WTC11 (cell line): ENCODE data around the gene DAP3. TPM values are rescaled to one million over a fixed set of nuclear protein-coding genes. Genes with fewer than 3 reads are reported as not detected.

Experiments
- ATAC-seq: fragments of 200-7000 bp; cut with Tn5 transposase; 2 replicates; pipeline ENCODE4 v1.10.0; 2021; ENCODE audit warnings: mild to moderate bottlenecking, moderate library complexity
- CTCF ChIA-PET: fragments of 300-600 bp; sonication (Branson Sonifier 250); formaldehyde crosslinking; loops from one replicate; lab custom pipeline; 2021; ENCODE audit warnings: antibody characterized with exemption; lab: Charles Lee
- POLR2A ChIA-PET: fragments of 350-600 bp; sonication (Branson Sonifier 250); formaldehyde crosslinking; loops from one replicate; lab custom pipeline; 2021; ENCODE audit warnings: antibody characterized with exemption; lab: Charles Lee
- DNase-seq: peaks from one replicate; pipeline ENCODE4 v3.0.0; 2021; ENCODE audit warnings: low spot score
- H3K27ac Mint-ChIP-seq: 2 replicates; pipeline ENCODE4 v1.8.0; 2021; ENCODE audit warnings: mixed read lengths
- H3K27me3 Mint-ChIP-seq: 2 replicates; pipeline ENCODE4 v1.8.0; 2021; ENCODE audit warnings: low read depth, mild to moderate bottlenecking, moderate library complexity, mixed read lengths
- H3K36me3 Mint-ChIP-seq: 2 replicates; pipeline ENCODE4 v1.8.0; 2021; ENCODE audit warnings: mixed read lengths
- H3K4me1 Mint-ChIP-seq: 2 replicates; pipeline ENCODE4 v1.8.0; 2022; ENCODE audit warnings: mixed read lengths
- H3K4me3 Mint-ChIP-seq: 2 replicates; pipeline ENCODE4 v1.8.0; 2021; ENCODE audit warnings: mild to moderate bottlenecking, moderate library complexity, mixed read lengths
- H3K9me3 Mint-ChIP-seq: 2 replicates; pipeline ENCODE4 v1.8.0; 2021; ENCODE audit warnings: mixed read lengths
- AFF4 ChIP-seq: sonication (generic); formaldehyde crosslinking; IDR thresholded peaks from 2 replicates; pipeline ENCODE4 v1.8.1; 2023; ENCODE audit warnings: mild to moderate bottlenecking, missing genetic modification reagents, borderline replicate concordance
- AR ChIP-seq: fragments of 250-450 bp; sonication (Bioruptor Pico); IDR thresholded peaks from 2 replicates; pipeline ENCODE4 v1.9.0; 2021; ENCODE audit warnings: mild to moderate bottlenecking
- E2F1 ChIP-seq: sonication (generic); formaldehyde crosslinking; IDR thresholded peaks from 2 replicates; pipeline ENCODE4 v1.8.0; 2022; ENCODE audit warnings: mild to moderate bottlenecking, missing genetic modification reagents
- GTF2I ChIP-seq: fragments of 250-450 bp; sonication (Bioruptor Pico); conservative IDR thresholded peaks from 2 replicates; pipeline ENCODE4 v1.4.0; 2021; ENCODE audit warnings: mild to moderate bottlenecking
- MLX ChIP-seq: sonication (generic); formaldehyde crosslinking; IDR thresholded peaks from 2 replicates; pipeline ENCODE4 v1.8.1; 2023; ENCODE audit warnings: mild to moderate bottlenecking, missing genetic modification reagents, moderate library complexity
- PREB ChIP-seq: sonication (generic); formaldehyde crosslinking; IDR thresholded peaks from 2 replicates; pipeline ENCODE4 v1.8.1; 2022; ENCODE audit warnings: mild to moderate bottlenecking, missing genetic modification reagents, moderate library complexity, borderline replicate concordance
- SMAD4 ChIP-seq: sonication (generic); formaldehyde crosslinking; IDR thresholded peaks from 2 replicates; pipeline ENCODE4 v1.8.0; 2022; ENCODE audit warnings: mild to moderate bottlenecking, missing genetic modification reagents
- ZNF219 ChIP-seq: sonication (generic); formaldehyde crosslinking; IDR thresholded peaks from 2 replicates; pipeline ENCODE4 v1.8.0; 2023; ENCODE audit warnings: missing genetic modification reagents, mild to moderate bottlenecking, borderline replicate concordance
- ZNF317 ChIP-seq: sonication (generic); formaldehyde crosslinking; IDR thresholded peaks from 2 replicates; pipeline ENCODE4 v1.8.1; 2023; ENCODE audit warnings: low read depth, mild to moderate bottlenecking, moderate library complexity, missing genetic modification reagents, borderline replicate concordance
- ZNF423 ChIP-seq: fragments of 250-450 bp; sonication (Bioruptor Pico); IDR thresholded peaks from 2 replicates; pipeline ENCODE4 v2.1.2; 2022; ENCODE audit warnings: mild to moderate bottlenecking, moderate library complexity
- total RNA-seq: library from RNA; stranded (reverse); gene quantifications from 3 replicates; pipeline ENCODE4 v1.2.3, GENCODE V29; 2021
- TF ChIP-seq, protein P1 (sequence below): sonication (generic); formaldehyde crosslinking; IDR thresholded peaks from 2 replicates; pipeline ENCODE4 v1.8.1; 2022; ENCODE audit warnings: low read depth, mild to moderate bottlenecking, moderate library complexity, missing genetic modification reagents, borderline replicate concordance

DAP3 gene
- total RNA-seq, 1 experiment from 2014 or later: 109 TPM

DNA sequence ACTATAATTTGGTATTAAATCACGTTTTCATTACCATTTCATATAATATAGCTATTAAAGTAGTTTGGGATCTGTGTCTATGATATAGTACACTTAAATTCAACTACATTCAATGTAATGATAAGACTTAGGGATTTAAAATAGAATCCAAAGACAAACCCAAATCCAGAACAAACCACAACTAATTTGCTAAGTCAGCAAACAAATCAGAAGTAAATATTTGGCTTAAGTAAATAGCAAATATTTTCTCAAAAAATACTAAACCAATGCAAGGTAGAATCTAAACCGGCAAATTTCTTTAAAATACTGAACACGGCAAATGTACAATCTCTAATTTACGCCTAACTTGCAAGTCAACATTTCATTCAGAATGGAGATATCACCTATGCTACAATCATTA lies 17.1 kb upstream of the DAP3 start:
- Mint-ChIP-seq H3K36me3 (peaks cover 84% of the 10 kb centered on the region), H3K27ac (no peak overlapping the region), H3K9me3 (no peaks in the 10 kb centered on the region)
- TF ChIP-seq SMAD4 (no peak), E2F1 (CRISPR knock-in tag) (no peak), AFF4 (CRISPR knock-in tag) (no peak), ZNF423 (CRISPR knock-in tag) (no peak), MLX (no peak), ZNF317 (CRISPR knock-in tag) (no peak)
- TF ChIP-seq, protein P1, sequence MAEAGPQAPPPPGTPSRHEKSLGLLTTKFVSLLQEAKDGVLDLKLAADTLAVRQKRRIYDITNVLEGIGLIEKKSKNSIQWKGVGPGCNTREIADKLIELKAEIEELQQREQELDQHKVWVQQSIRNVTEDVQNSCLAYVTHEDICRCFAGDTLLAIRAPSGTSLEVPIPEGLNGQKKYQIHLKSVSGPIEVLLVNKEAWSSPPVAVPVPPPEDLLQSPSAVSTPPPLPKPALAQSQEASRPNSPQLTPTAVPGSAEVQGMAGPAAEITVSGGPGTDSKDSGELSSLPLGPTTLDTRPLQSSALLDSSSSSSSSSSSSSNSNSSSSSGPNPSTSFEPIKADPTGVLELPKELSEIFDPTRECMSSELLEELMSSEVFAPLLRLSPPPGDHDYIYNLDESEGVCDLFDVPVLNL (CRISPR knock-in tag): no peak
- TF ChIP-seq, all 79 proteins: peak for 0
- ChIA-PET CTCF (no interaction called here), POLR2A (interaction anchor here (0.6 kb wide), 1 partner anchor 99 kb away, joined by 3 read pairs; no protein-coding TSS in a partner anchor)
- no peak for DNase-seq
- Mint-ChIP-seq H3K4me3 (no peak overlapping the region), H3K27me3 (no peaks in the 10 kb centered on the region), H3K4me1 (no peaks in the 10 kb centered on the region)
- ATAC-seq: no peak

DNA sequence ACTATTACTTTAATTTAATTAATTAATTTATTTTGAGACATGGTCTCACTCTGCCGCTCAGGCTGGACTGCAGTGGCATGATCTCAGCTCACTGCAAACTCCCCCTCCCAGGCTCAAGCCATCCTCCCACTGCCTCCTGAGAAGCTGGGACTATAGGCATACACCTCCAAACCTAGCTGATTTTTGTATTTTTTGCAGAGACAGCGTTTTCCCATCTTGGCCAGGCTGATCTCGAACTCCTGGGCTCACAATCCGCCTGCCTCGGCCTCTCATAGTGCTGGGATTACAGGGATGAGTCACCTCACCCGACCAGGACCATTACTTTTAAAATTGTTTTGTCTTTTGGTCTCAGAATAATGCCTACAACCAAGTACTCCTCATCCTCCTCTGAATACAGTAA lies 15.9 kb upstream of the DAP3 start:
- ChIA-PET POLR2A (no interaction called here), CTCF (no interaction called here)
- peaks cover 87% of the 10 kb centered on the region for H3K36me3 Mint-ChIP-seq
- ATAC-seq (no peak), DNase-seq (no peak)
- TF ChIP-seq PREB (CRISPR knock-in tag) (no peak), AR (CRISPR knock-in tag) (no peak), GTF2I (no peak), SMAD4 (no peak), ZNF219 (CRISPR knock-in tag) (no peak)
- no peaks in the 10 kb centered on the region for H3K9me3 Mint-ChIP-seq
- no peak overlapping the region for H3K27ac Mint-ChIP-seq
- H3K27me3 Mint-ChIP-seq: no peaks in the 10 kb centered on the region
- H3K4me1 Mint-ChIP-seq: no peaks in the 10 kb centered on the region
- no peak overlapping the region for H3K4me3 Mint-ChIP-seq
